Fibroblast of lung (primary cell): ENCODE data around the gene GLP2R.

Experiments used
- EZH2 ChIP-seq: IDR thresholded peaks from 2 replicates; pipeline ENCODE4 v1.5.1; 2012; ENCODE audit warnings: low read length, control low read depth, mild to moderate bottlenecking; ENCODE audit errors: missing control alignments
- TF ChIP-seq, protein P1 (sequence below), 2 donors: IDR thresholded peaks in 1 of 2; conservative IDR thresholded peaks in 1 of 2; 1 replicate in 1 of 2; 2 replicates in 1 of 2; pipeline ENCODE4 v1.5.1; 2011 to 2012; ENCODE audit warnings: low read length in 2 of 2, control low read depth in 1 of 2, inconsistent platforms in 1 of 2, low read depth in 1 of 2, mild to moderate bottlenecking in 1 of 2

DNA sequence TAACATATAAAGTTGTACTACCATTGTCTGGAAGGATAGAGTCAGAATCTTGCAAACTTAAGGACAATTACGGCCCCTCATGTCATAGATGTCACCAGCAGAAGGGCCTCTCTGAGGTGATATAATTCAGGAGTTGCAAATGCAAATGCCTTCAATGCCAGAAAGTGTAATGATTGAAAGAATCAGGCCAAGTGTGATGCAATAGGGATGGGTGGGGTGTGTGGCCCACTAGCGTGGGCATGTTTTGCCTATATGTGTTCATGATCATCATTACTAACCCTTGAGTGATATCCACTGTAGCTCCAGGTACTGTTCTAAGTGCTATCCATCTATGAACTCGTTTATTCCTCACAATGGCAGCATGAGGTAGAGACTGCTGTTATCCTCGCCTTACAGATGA, 35.4 kb upstream of the GLP2R start:
- TF ChIP-seq, protein P1, sequence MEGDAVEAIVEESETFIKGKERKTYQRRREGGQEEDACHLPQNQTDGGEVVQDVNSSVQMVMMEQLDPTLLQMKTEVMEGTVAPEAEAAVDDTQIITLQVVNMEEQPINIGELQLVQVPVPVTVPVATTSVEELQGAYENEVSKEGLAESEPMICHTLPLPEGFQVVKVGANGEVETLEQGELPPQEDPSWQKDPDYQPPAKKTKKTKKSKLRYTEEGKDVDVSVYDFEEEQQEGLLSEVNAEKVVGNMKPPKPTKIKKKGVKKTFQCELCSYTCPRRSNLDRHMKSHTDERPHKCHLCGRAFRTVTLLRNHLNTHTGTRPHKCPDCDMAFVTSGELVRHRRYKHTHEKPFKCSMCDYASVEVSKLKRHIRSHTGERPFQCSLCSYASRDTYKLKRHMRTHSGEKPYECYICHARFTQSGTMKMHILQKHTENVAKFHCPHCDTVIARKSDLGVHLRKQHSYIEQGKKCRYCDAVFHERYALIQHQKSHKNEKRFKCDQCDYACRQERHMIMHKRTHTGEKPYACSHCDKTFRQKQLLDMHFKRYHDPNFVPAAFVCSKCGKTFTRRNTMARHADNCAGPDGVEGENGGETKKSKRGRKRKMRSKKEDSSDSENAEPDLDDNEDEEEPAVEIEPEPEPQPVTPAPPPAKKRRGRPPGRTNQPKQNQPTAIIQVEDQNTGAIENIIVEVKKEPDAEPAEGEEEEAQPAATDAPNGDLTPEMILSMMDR (conservative IDR thresholded peaks at IDR 0.05 in 1 of 2, IDR thresholded peaks at IDR 0.05 in 1 of 2; ENCODE audit: low read depth in 1 of 2, low read length in 2 of 2) = no peak
- no peak for TF ChIP-seq EZH2
